Lower lobe of right lung (tissue), 2 donors: Measurements from ENCODE around the gene NEDD4L. TPM values are rescaled to one million over a fixed set of nuclear protein-coding genes. Genes with fewer than 3 reads are reported as not detected.

Experiments
- ATAC-seq, 2 donors: fragments of 200-7000 bp; cut with Tn5 transposase; one replicate each; pipeline ENCODE4 v1.9.1; 2020 to 2022; ENCODE audit warnings: mild to moderate bottlenecking in 2 of 2, moderate library complexity in 2 of 2
- DNase-seq: peaks from one replicate; pipeline ENCODE4 v3.0.0-alpha.2; 2020
- H3K27ac ChIP-seq: fragments of 200-600 bp; one replicate; pipeline ENCODE4 v1.8.0; 2022
- H3K27me3 ChIP-seq: fragments of 200-600 bp; one replicate; pipeline ENCODE4 v1.8.0; 2022; ENCODE audit warnings: low read depth
- H3K36me3 ChIP-seq: fragments of 200-600 bp; one replicate; pipeline ENCODE4 v1.8.0; 2022; ENCODE audit warnings: mild to moderate bottlenecking
- H3K4me1 ChIP-seq: fragments of 200-600 bp; one replicate; pipeline ENCODE4 v1.8.0; 2022
- H3K4me3 ChIP-seq: fragments of 200-600 bp; one replicate; pipeline ENCODE4 v1.8.0; 2022; ENCODE audit warnings: mild to moderate bottlenecking
- H3K9me3 ChIP-seq: fragments of 200-600 bp; one replicate; pipeline ENCODE4 v1.8.0; 2022
- CTCF ChIP-seq: fragments of 200-600 bp; IDR thresholded peaks from one replicate; pipeline ENCODE4 v1.8.0; 2022; ENCODE audit warnings: antibody characterized with exemption, mild to moderate bottlenecking
- intact Hi-C: fragments of 100-400 bp; cut with DNase I; formaldehyde crosslinking; loops from one replicate; pipeline ENCODE4 v1.11.0; 2022
- total RNA-seq: library from RNA; stranded (reverse); fragmentation: NEBNext Ultra II Directional; extraction: Animal tissue kit (Norgen Biotek cat#: 25700); gene quantifications from one replicate; pipeline ENCODE4 v1.2.1, GENCODE V29; 2021
- donor health status: DM: no; HTN: yes; CAD: no; lungs with severe emphysema.

NEDD4L gene
- total RNA-seq, 1 donor from 2014 or later = 203 TPM

- peaks cover 99% of the 10 kb centered on the region for H3K36me3 ChIP-seq
Observed at GRCh38 chr18:58369616-58370015, 325.6 kb downstream of the NEDD4L start.

GRCh38 chr18:58370038-58370580 lies 326.1 kb downstream of the NEDD4L start:
- intact Hi-C loops = no loop called here
- ATAC-seq = no peak
- TF ChIP-seq CTCF = no peak
- no peak overlapping the region for H3K4me3 ChIP-seq
- H3K4me1 ChIP-seq = no peaks in the 10 kb centered on the region
- H3K27me3 ChIP-seq = no peaks in the 10 kb centered on the region
- peaks cover 99% of the 10 kb centered on the region for H3K36me3 ChIP-seq
- H3K9me3 ChIP-seq = no peaks in the 10 kb centered on the region
- no peak overlapping the region for H3K27ac ChIP-seq
- DNase-seq = no peak

More at GRCh38 chr18:58369616-58370015, 325.6 kb downstream of the NEDD4L start:
- Histone ChIP-seq H3K9me3 (no peaks in the 10 kb centered on the region), H3K4me3 (no peak overlapping the region), H3K27ac (no peak overlapping the region), H3K4me1 (no peaks in the 10 kb centered on the region), H3K27me3 (no peaks in the 10 kb centered on the region)
- ATAC-seq (peak in 1 of 2 donors; percentile 6), DNase-seq (no peak)
- intact Hi-C loops = no loop called here
- no peak for TF ChIP-seq CTCF

DNA sequence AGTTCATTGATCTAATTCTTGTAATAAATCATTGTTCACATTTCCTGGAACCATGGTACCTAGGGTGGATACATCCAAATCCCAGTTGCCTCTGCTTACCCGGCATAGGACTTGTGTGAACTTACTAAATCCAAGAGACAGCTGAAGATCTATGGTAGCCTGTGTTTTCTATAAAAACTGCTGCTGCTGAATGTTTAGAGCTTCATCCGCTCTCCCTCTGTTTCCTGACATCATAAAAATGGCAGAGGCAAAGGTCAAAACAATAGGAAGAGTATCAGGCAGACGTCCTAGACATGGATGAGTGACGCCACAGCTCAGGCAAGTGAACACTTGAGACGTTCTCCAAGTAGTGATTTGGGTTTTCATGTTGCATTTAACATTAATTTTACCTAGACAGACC lies 326.6 kb downstream of the NEDD4L start:
- Histone ChIP-seq H3K27ac (no peak overlapping the region), H3K36me3 (peaks cover 99% of the 10 kb centered on the region), H3K27me3 (no peaks in the 10 kb centered on the region), H3K4me3 (no peak overlapping the region), H3K9me3 (no peaks in the 10 kb centered on the region), H3K4me1 (no peaks in the 10 kb centered on the region)
- ATAC-seq (no peak), DNase-seq (no peak)
- no peak for TF ChIP-seq CTCF
- intact Hi-C loops = no loop called here

DNA sequence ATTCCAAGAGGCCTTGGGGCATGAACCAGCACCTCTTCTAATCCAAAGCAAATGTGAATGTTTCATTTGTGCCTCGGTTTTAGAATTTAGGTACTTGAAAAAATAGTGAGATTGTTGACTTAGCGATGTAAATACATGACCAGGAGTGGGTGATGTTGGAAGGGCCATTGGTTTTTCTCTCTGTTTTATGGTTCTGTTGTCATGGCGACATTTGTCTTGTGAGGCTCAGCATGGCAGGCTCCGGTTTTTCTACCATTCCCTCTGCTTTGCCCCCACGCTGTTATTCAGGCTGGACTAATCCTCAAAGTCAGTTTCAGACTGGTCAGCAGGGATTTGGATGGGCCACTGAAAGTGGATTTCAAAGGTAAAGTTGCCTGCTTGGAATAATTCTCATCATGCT lies 329.5 kb downstream of the NEDD4L start:
- intact Hi-C loops = no loop called here
- peaks cover 88% of the 10 kb centered on the region for H3K36me3 ChIP-seq
- no peaks in the 10 kb centered on the region for H3K4me1 ChIP-seq
- no peak for ATAC-seq
- H3K27ac ChIP-seq = no peak overlapping the region
- H3K4me3 ChIP-seq = no peak overlapping the region
- H3K9me3 ChIP-seq = no peaks in the 10 kb centered on the region
- no peak for DNase-seq
- no peaks in the 10 kb centered on the region for H3K27me3 ChIP-seq
- no peak for TF ChIP-seq CTCF

- ATAC-seq (no peak), DNase-seq (no peak)
- H3K36me3 ChIP-seq = peaks cover 88% of the 10 kb centered on the region
- intact Hi-C loops = no loop called here
- H3K27me3 ChIP-seq = no peaks in the 10 kb centered on the region
- no peak overlapping the region for H3K27ac ChIP-seq
- TF ChIP-seq CTCF = no peak
- no peak overlapping the region for H3K4me3 ChIP-seq
- no peaks in the 10 kb centered on the region for H3K9me3 ChIP-seq
- H3K4me1 ChIP-seq = no peaks in the 10 kb centered on the region
Observed at GRCh38 chr18:58375051-58375450, 331.0 kb downstream of the NEDD4L start.
